HG02759 (cell line): ENCODE results near the gene TBCEL.

Experiments
- ATAC-seq: cut with Tn5 transposase; IDR thresholded peaks from one replicate; pipeline ENCODE4 v1.9.1; 2021; ENCODE audit warnings: mild to moderate bottlenecking, moderate library complexity; ENCODE audit not compliant: unreplicated experiment

TBCEL gene

GRCh38 chr11:121132211-121132976 is 108.5 kb downstream of the TBCEL start:
- ATAC-seq = no peak

DNA sequence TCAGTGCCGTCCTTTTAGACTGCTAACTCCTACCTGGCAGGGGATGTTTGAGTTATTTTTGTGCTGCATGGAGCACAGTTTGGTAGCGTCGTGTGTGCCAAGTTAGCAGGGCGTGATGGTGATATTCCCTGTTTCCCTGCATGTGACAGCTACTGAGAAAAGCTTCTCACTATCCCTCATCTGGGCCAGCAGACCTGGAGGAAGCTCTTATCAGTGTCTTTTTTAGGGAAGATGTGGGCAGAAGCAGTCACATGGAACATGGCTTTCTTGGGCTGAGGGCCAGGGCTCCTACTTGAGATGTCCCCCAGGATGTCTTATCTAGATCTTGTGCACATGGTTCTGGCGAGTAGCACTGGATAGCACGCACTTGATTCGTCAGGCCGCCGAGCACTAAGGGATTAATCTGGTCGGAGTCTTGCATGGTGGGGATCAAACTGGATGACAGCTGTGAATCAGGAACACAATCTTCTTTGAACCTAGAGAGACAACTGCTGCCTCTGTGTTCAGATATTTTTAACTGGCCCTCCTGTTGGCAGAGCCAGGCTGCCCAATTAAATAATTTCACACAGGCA is 110.9 kb downstream of the TBCEL start:
- ATAC-seq = no peak

DNA sequence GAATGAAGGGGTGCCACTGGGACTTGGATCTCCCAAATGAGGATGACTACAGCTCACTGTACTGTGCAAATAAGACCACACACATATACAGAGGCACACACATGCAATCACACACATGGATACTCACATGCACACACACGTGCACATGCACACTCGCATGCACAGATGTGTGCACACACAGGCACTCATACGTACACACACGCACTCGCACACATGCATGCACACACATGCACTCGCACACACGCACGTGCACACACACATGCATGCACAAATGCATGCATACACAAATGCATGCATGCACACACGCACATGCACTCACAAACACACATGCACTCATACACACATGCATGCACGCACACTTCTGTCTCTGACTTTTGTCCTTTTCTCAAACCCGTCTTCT is 113.1 kb downstream of the TBCEL start:
- ATAC-seq = no peak

GRCh38 chr11:121138259-121138658 is 114.4 kb downstream of the TBCEL start:
- ATAC-seq = no peak

- no peak for ATAC-seq
These were observed 116.5 kb downstream of the TBCEL start for GRCh38 chr11:121140369-121140768.
